Activated CD8-positive, alpha-beta T cell treated with anti-CD3 and anti-CD28 coated beads for 36 hours (primary cell): ENCODE results near the gene EXT2. TPM values are rescaled to one million over a fixed set of nuclear protein-coding genes. Genes with fewer than 3 reads are reported as not detected.
A peak's percentile ranks its signal among the peaks of the same experiment; 100 is the strongest.

ENCODE experiments used
- ATAC-seq: fragments of 200-7000 bp; cut with Tn5 transposase; one replicate; pipeline ENCODE4 v1.10.0; 2021; ENCODE audit warnings: mild to moderate bottlenecking, moderate library complexity
- CTCF ChIA-PET: fragments of 350-600 bp; sonication (Branson Sonifier 250); formaldehyde crosslinking; loops from one replicate; lab custom pipeline; 2021; ENCODE audit warnings: antibody characterized with exemption; lab: Charles Lee
- POLR2A ChIA-PET: fragments of 350-600 bp; sonication (Branson Sonifier 250); formaldehyde crosslinking; loops from one replicate; lab custom pipeline; 2021; ENCODE audit warnings: antibody characterized with exemption; lab: Charles Lee
- DNase-seq: peaks from one replicate; pipeline ENCODE4 v3.0.0-alpha.2; 2020
- H3K27ac Mint-ChIP-seq: one replicate; pipeline ENCODE4 v1.8.0; 2021; ENCODE audit warnings: mild to moderate bottlenecking, mixed read lengths
- H3K27me3 Mint-ChIP-seq: one replicate; pipeline ENCODE4 v1.8.0; 2021; ENCODE audit warnings: mixed read lengths
- H3K36me3 Mint-ChIP-seq: one replicate; pipeline ENCODE4 v1.8.0; 2021; ENCODE audit warnings: low read depth, mixed read lengths
- H3K4me1 Mint-ChIP-seq: one replicate; pipeline ENCODE4 v1.8.0; 2021; ENCODE audit warnings: low read depth, mixed read lengths
- H3K4me3 Mint-ChIP-seq: one replicate; pipeline ENCODE4 v1.8.0; 2021; ENCODE audit warnings: mild to moderate bottlenecking, moderate library complexity, mixed read lengths
- H3K9me3 Mint-ChIP-seq: one replicate; pipeline ENCODE4 v1.8.0; 2021; ENCODE audit warnings: mixed read lengths
- CTCF ChIP-seq: fragments of 200-600 bp; IDR thresholded peaks from one replicate; pipeline ENCODE4 v1.8.0; 2022; ENCODE audit warnings: antibody characterized with exemption, mild to moderate bottlenecking
- intact Hi-C: fragments of 100-400 bp; cut with micrococcal nuclease; formaldehyde crosslinking; loops from one replicate; pipeline ENCODE4 v1.10.0; 2022
- total RNA-seq, 2 experiments: library from RNA; stranded (reverse); gene quantifications; one replicate each; pipeline ENCODE4 v1.2.3, GENCODE V29; 2021

Gene EXT2
- total RNA-seq, 2 experiments from 2014 or later = 20.0 to 20.2 TPM

GRCh38 chr11:44051171-44051570 lies 44.3 kb upstream of the EXT2 start:
- CTCF ChIA-PET = no interaction called here
- no peak for DNase-seq
- ATAC-seq = no peak
- Mint-ChIP-seq H3K27ac (no peak overlapping the region), H3K36me3 (no peaks in the 10 kb centered on the region), H3K9me3 (no peaks in the 10 kb centered on the region), H3K4me3 (no peak overlapping the region), H3K27me3 (no peaks in the 10 kb centered on the region), H3K4me1 (no peaks in the 10 kb centered on the region)
- intact Hi-C loops = no loop called here
- no peak for TF ChIP-seq CTCF
- POLR2A ChIA-PET = no interaction called here

GRCh38 chr11:44057340-44057739 lies 38.1 kb upstream of the EXT2 start:
- no peaks in the 10 kb centered on the region for H3K36me3 Mint-ChIP-seq
- H3K4me3 Mint-ChIP-seq = no peak overlapping the region
- DNase-seq (no peak), ATAC-seq (no peak)
- intact Hi-C loops = no loop called here
- TF ChIP-seq CTCF = no peak
- no peak overlapping the region for H3K27ac Mint-ChIP-seq
- H3K9me3 Mint-ChIP-seq = no peaks in the 10 kb centered on the region
- no peaks in the 10 kb centered on the region for H3K4me1 Mint-ChIP-seq
- ChIA-PET POLR2A (no interaction called here), CTCF (interaction anchor here (1.0 to 1.8 kb wide), 8 partner anchors 9 to 167 kb away, joined by 3 to 7 read pairs (median 4); partner anchors contain the start of gene ACCS)
- no peaks in the 10 kb centered on the region for H3K27me3 Mint-ChIP-seq

- Mint-ChIP-seq H3K27ac (no peak overlapping the region), H3K4me1 (no peaks in the 10 kb centered on the region), H3K27me3 (no peaks in the 10 kb centered on the region), H3K36me3 (no peaks in the 10 kb centered on the region), H3K4me3 (no peak overlapping the region), H3K9me3 (no peaks in the 10 kb centered on the region)
- TF ChIP-seq CTCF = no peak
- CTCF ChIA-PET = interaction anchor here (0.7 to 1.8 kb wide), 4 partner anchors 15 to 233 kb away, joined by 3 to 7 read pairs (median 4); no protein-coding TSS in a partner anchor
- ATAC-seq (no peak), DNase-seq (no peak)
- intact Hi-C loops = no loop called here
- POLR2A ChIA-PET = no interaction called here
These were observed 37.2 kb upstream of the EXT2 start for GRCh38 chr11:44058275-44058674.

- no peaks in the 10 kb centered on the region for H3K27me3 Mint-ChIP-seq
- intact Hi-C loops = no loop called here
- peak overlapping the region; percentile 90 for H3K27ac Mint-ChIP-seq
- ChIA-PET CTCF (interaction anchor here (0.6 to 4.8 kb wide), 4 partner anchors 29 to 175 kb away, joined by 3 to 43 read pairs (median 5); partner anchors contain the start of gene EXT2), POLR2A (no interaction called here)
- H3K4me3 Mint-ChIP-seq = peak overlapping the region; percentile 80
- ATAC-seq (no peak), DNase-seq (no peak)
- no peaks in the 10 kb centered on the region for H3K36me3 Mint-ChIP-seq
- peaks cover 23% of the 10 kb centered on the region for H3K4me1 Mint-ChIP-seq
- H3K9me3 Mint-ChIP-seq = no peaks in the 10 kb centered on the region
- TF ChIP-seq CTCF = no peak
These were observed 30.3 kb upstream of the EXT2 start for GRCh38 chr11:44065161-44065661.

GRCh38 chr11:44065841-44066731 lies 29.4 kb upstream of the EXT2 start, which contains the start of gene ACCS:
TSS of gene ACCS (plus strand) at chr11:44066270. CDS start at chr11:44067628, 1,358 bp downstream.
- intact Hi-C loops = no loop called here

More at GRCh38 chr11:44065841-44066731, 29.4 kb upstream of the EXT2 start, which contains the start of gene ACCS:
- H3K27me3 Mint-ChIP-seq = no peaks in the 10 kb centered on the region
- ChIA-PET CTCF (interaction anchor here (0.6 to 4.8 kb wide), 6 partner anchors 9 to 236 kb away, joined by 3 to 43 read pairs (median 4); partner anchors contain the start of gene EXT2), POLR2A (no interaction called here)
- H3K27ac Mint-ChIP-seq = peak within 1 kb of the TSS; percentile 90
- H3K9me3 Mint-ChIP-seq = no peaks in the 10 kb centered on the region
- H3K4me1 Mint-ChIP-seq = peaks cover 23% of the 10 kb centered on the region
- H3K4me3 Mint-ChIP-seq = peak within 1 kb of the TSS; percentile 80
- peak; percentile 76 for TF ChIP-seq CTCF
- ATAC-seq = peak; percentile 97
- peak; percentile 95 for DNase-seq
- no peaks in the 10 kb centered on the region for H3K36me3 Mint-ChIP-seq
